Activated CD8-positive, alpha-beta memory T cell treated with anti-CD3 and anti-CD28 coated beads for 4 hours (primary cell): ENCODE data around the gene F10.
"Not testable (repeated sequence)": the region's sequence is repeated elsewhere in the genome, so short reads cannot be mapped to it uniquely, and the experiment has no call there.

ENCODE experiments used
- DNase-seq, 2 donors: peaks; one replicate each; pipeline ENCODE4 v3.0.0-alpha.2; 2020; ENCODE audit warnings: low read depth in 2 of 2

F10 gene

GRCh38 chr13:113102302-113102701 lies 20.3 kb upstream of the F10 start:
- not testable (repeated sequence) for DNase-seq

GRCh38 chr13:113102727-113103126 lies 19.9 kb upstream of the F10 start:
- no peak for DNase-seq

- no peak for DNase-seq
Measured at GRCh38 chr13:113103646-113104045, 19.0 kb upstream of the F10 start.

- DNase-seq: no peak
Measured at GRCh38 chr13:113105032-113105920, 17.3 kb upstream of the F10 start, which contains the start of gene F7. F7 (plus strand) TSS chr13:113105791; CDS start chr13:113105842, 51 bp downstream.

GRCh38 chr13:113105921-113106452 lies 16.6 kb upstream of the F10 start:
- no peak for DNase-seq

- no peak for DNase-seq
Measured at GRCh38 chr13:113106711-113107351, 15.8 kb upstream of the F10 start.

GRCh38 chr13:113108521-113108920 lies 14.1 kb upstream of the F10 start:
- not testable (repeated sequence) for DNase-seq

- no peak for DNase-seq
Measured at GRCh38 chr13:113109151-113110047, 13.2 kb upstream of the F10 start.

GRCh38 chr13:113110048-113110851 lies 12.3 kb upstream of the F10 start:
- DNase-seq: peak in 1 of 2 donors; percentile 22

- DNase-seq: peak in 1 of 2 donors; percentile 14
Measured at GRCh38 chr13:113110852-113111315, 11.7 kb upstream of the F10 start.

GRCh38 chr13:113111821-113112220 lies 10.8 kb upstream of the F10 start:
- not testable (repeated sequence) for DNase-seq

GRCh38 chr13:113112475-113112874 lies 10.1 kb upstream of the F10 start:
- not testable (repeated sequence) for DNase-seq

- DNase-seq: no peak
Measured at GRCh38 chr13:113112893-113113845, 9.4 kb upstream of the F10 start.

- no peak for DNase-seq
Measured at GRCh38 chr13:113113846-113114271, 8.7 kb upstream of the F10 start.

- DNase-seq: no peak
Measured at GRCh38 chr13:113114511-113115362, 7.9 kb upstream of the F10 start.

GRCh38 chr13:113115363-113116205 lies 7.0 kb upstream of the F10 start:
- no peak for DNase-seq

- DNase-seq: no peak
Measured at GRCh38 chr13:113116206-113116800, 6.3 kb upstream of the F10 start.
